GM12891 (cell line): ENCODE data around the gene DDX56.

Experiments used
- PAX5 ChIP-seq: IDR thresholded peaks from 2 replicates; pipeline ENCODE4 v1.6.1; 2011; ENCODE audit warnings: low read length, moderate library complexity, mild to moderate bottlenecking; ENCODE audit not compliant: insufficient read depth, severe bottlenecking
- POLR2A ChIP-seq: IDR thresholded peaks from 2 replicates; pipeline ENCODE4 v1.6.1; 2011; ENCODE audit warnings: low read depth, low read length, control low read depth
- POLR2AphosphoS5 ChIP-seq: IDR thresholded peaks from 2 replicates; pipeline ENCODE4 v1.6.1; 2011; ENCODE audit warnings: low read depth, low read length, control low read depth
- POU2F2 ChIP-seq: IDR thresholded peaks from 2 replicates; pipeline ENCODE4 v1.6.1; 2011; ENCODE audit warnings: low read depth, mild to moderate bottlenecking, control low read depth, low read length, moderate library complexity
- SPI1 ChIP-seq: IDR thresholded peaks from 2 replicates; pipeline ENCODE4 v1.6.1; 2011; ENCODE audit warnings: low read depth, low read length, control low read depth
- TAF1 ChIP-seq: IDR thresholded peaks from 2 replicates; pipeline ENCODE4 v1.6.1; 2011; ENCODE audit warnings: low read depth, low read length, control low read depth

DNA sequence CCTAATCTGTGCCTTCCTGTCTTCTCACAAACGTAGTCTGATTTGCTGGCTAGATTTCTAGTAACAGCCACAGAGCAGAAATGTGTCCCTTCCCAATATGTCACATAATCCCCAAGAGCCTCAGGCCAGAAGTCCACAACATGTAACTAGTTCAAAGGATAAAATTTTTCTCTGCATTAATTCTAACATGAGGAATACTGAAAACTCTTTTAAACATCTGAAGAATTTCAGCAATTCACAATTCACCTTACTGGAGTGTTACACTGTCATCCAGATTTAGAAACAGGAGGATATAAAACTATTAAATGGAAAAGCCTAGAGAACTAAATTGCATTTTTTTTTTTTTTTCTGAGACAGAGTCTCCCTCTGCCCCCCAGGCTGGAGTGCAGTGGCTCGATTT lies 2.5 kb upstream of the DDX56 start:
- TF ChIP-seq POLR2A (no peak), POLR2AphosphoS5 (no peak), TAF1 (no peak), PAX5 (no peak), SPI1 (no peak), POU2F2 (no peak)
